MG63 (cell line): ENCODE results near the gene SLC16A11. TPM values are rescaled to one million over a fixed set of nuclear protein-coding genes. Genes with fewer than 3 reads are reported as not detected.
"Not testable (repeated sequence)": the region's sequence is repeated elsewhere in the genome, so short reads cannot be mapped to it uniquely, and the experiment has no call there.

Experiments used
- DNase-seq: peaks from one replicate; pipeline ENCODE4 v3.0.0-alpha.2; 2020
- H3K27me3 ChIP-seq: fragments of 250-450 bp; sonication (Bioruptor Pico); 2 replicates; pipeline ENCODE4 v1.5.1; 2020; ENCODE audit warnings: mild to moderate bottlenecking, moderate library complexity
- H3K36me3 ChIP-seq: fragments of 250-450 bp; sonication (Bioruptor Pico); 2 replicates; pipeline ENCODE4 v1.5.1; 2020; ENCODE audit warnings: mild to moderate bottlenecking, moderate library complexity
- H3K4me3 ChIP-seq: fragments of 250-450 bp; sonication (Bioruptor Pico); 2 replicates; pipeline ENCODE4 v1.5.1; 2020; ENCODE audit warnings: mild to moderate bottlenecking, moderate library complexity
- H3K9me3 ChIP-seq: fragments of 250-450 bp; sonication (Bioruptor Pico); 2 replicates; pipeline ENCODE4 v1.5.1; 2020; ENCODE audit warnings: mild to moderate bottlenecking, moderate library complexity
- total RNA-seq: library from RNA; depleted of rRNA; stranded (reverse); fragments of >200 nt; shearing (Covaris generic); gene quantifications from 2 replicates; pipeline ENCODE4 v1.2.3, GENCODE V29; 2014; ENCODE audit warnings: low replicate concordance; rRNA removed

SLC16A11 gene
- total RNA-seq, 1 experiment from 2014 or later, result not detected

DNA sequence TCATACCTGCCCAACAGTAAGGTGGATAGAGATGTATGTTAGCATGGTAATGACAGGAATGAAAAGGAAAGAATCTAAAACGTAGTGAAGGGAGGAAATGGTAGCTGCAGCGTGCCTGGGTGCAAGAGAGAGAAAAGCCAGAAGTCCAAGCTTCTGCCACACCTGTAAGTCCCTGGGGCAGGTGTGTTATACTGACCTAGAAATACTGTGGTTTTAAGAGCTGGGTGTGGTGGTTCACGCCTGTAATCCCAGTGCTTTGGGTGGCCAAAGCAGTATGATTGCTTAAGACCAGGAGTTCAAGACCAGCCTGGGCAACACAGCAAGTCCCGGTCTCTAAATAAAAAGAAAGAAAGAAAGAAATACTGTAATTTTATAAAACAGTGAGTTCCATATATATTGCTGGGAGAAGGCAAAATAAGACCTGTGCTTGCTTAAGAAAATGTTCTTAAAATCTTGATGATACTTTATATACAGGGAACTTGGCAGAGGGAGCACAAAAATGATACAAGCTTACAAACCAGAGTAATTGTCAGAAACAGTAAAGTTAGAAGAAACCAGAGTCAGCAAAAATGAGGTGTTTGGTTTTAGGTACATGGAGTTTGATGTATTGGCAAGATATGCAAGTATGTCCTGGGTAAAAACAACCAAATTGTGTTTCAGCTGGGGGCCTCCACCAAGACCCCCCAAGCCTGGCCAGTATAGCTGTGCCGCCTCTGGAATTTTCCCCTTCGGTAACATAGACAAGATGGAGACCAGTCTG, 41.4 kb downstream of the SLC16A11 start:
- DNase-seq, result no peak

GRCh38 chr17:7001318-7001961, 42.5 kb downstream of the SLC16A11 start:
- Histone ChIP-seq H3K4me3 (no peak overlapping the region), H3K36me3 (no peaks in the 10 kb centered on the region; the same call in 1 of the 2 replicates), H3K27me3 (no peaks in the 10 kb centered on the region), H3K9me3 (no peaks in the 10 kb centered on the region)
- no peak for DNase-seq

More for the DNA sequence above, 41.4 kb downstream of the SLC16A11 start:
- Histone ChIP-seq H3K4me3 (no peak overlapping the region), H3K27me3 (no peaks in the 10 kb centered on the region), H3K9me3 (no peaks in the 10 kb centered on the region), H3K36me3 (no peaks in the 10 kb centered on the region; the same call in 1 of the 2 replicates)

GRCh38 chr17:6998855-6999508, 44.9 kb downstream of the SLC16A11 start:
- Histone ChIP-seq H3K27me3 (no peaks in the 10 kb centered on the region), H3K36me3 (no peaks in the 10 kb centered on the region; the same call in 1 of the 2 replicates), H3K9me3 (no peaks in the 10 kb centered on the region), H3K4me3 (no peak overlapping the region)
- no peak for DNase-seq

DNA sequence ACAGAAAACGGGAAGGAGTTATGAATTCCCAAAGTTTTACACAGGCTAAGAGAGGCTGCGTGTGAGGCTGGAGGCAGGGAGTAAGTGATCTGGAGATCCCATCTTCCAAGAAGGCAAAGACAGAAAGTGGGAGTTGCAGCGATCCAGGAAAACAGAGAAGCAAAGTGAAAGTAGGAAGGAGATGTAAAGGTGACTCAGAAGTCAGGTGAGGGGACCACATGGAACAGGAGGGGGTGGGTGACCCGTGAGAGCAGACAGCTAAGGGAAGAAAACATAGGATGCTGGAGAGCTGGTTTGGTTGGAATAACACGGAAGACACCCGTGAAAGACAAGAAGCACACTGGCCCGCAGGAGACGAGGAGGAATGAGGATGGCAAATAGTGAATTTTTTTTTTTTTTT, 46.7 kb downstream of the SLC16A11 start:
- H3K9me3 ChIP-seq, result no peaks in the 10 kb centered on the region
- no peak for DNase-seq
- H3K36me3 ChIP-seq, result no peaks in the 10 kb centered on the region; the same call in 1 of the 2 replicates
- no peak overlapping the region for H3K4me3 ChIP-seq
- H3K27me3 ChIP-seq, result no peaks in the 10 kb centered on the region

DNA sequence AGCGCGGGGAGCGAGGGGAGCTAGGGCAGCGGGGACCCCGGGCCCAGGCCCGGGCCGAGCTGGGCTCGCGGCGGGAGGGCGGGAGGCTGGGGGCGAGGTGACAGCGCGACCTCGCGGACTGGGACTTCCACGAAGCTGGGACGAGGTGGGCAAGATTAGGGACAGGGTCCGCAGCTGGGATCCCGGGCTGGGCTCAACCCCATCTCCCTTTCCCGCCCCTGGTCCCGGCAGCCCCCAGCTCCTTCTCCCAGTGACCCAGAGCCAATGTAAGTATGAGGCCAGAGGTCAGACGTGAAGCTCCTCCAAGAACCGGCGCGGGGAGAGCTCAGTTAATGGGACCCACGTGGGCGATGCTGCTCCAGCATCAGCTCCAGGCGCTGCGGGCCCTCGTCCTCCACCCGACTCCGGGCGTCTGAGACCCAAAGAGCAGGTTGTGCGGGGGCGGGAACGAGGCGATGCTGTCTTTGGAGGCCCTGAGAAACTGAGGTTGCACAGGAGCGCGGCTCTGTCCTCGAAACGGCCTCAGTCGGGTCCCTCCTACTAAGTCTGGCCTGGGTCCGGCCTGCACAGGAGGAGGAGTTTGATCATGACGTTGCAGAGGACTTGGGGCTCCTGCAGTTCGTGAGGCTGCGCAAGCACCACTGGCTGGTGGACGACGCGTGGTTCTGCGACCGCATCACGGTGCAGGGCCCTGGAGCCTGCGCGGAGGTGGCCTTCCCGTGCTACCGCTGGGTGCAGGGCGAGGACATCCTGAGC, 47.5 kb downstream of the SLC16A11 start:
- Histone ChIP-seq H3K27me3 (no peaks in the 10 kb centered on the region), H3K9me3 (no peaks in the 10 kb centered on the region), H3K4me3 (no peak overlapping the region), H3K36me3 (no peaks in the 10 kb centered on the region)
- DNase-seq, result no peak

DNA sequence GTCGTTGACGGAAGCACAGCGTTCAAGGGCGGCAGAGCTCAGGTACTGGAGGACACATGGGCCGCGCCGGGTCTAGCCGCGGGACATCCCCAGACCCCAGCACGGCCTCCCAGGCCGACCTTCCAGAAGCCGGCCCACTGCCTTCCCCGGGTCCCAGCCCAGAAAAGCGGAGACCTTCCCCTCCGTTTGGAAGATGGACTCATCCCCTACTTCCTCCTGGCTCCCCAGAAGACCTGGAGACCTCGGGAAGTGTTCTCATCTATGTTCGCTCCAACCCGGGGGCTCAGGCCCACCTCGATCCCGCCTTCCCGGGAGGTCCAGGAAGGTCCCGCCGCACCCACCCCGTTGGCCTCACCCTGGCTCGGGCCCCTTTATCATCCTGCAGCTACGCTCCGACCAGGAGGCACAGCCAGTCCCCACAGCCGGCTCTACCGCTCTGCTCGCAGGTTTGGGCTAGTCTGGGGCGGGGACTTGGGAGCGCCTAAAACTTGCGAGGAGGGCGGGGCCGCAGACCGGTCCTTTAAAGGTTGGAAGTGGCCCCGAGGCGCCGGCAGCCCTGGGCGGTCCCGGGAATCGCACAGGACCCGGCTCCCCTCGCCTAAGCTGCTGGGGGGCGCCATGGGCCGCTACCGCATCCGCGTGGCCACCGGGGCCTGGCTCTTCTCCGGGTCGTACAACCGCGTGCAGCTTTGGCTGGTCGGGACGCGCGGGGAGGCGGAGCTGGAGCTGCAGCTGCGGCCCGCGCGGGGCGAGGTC, 48.2 kb downstream of the SLC16A11 start, which contains the start of gene ALOX12:
Gene ALOX12 (plus strand): TSS at position 550 of the 756 bp plus-strand sequence. CDS start 69 bp downstream, at position 619.
- Histone ChIP-seq H3K9me3 (no peaks in the 10 kb centered on the region), H3K27me3 (no peaks in the 10 kb centered on the region), H3K36me3 (no peaks in the 10 kb centered on the region), H3K4me3 (no peak within 1 kb of the TSS)
- no peak for DNase-seq

DNA sequence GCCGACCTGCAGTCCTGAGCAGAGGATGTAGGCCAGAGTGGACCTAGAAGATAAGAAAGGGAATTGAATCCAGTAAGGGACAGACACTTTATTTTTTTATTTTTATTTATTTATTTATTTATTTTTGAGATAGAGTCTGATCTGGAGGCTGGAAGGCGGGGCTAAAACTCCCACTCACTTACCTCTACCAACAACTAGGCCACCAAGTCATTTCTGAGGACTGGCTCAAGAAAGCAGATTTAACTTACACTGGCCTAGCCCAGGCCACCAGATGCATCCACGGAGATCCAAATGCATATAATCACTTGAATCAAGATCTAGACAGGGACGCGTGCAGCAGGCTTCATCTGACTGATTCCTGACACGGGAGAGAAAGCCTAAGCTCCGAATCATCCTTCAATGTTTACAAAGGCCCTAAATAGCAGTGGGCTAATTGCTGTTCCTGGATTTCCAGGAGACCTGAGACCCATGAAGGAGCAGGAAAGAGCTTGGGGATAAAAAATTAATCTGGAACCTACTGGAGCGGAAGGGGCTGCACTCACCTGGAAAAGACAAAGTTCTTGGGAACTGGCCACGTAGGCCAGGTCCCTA, 49.1 kb downstream of the SLC16A11 start:
- H3K36me3 ChIP-seq, result no peaks in the 10 kb centered on the region
- H3K9me3 ChIP-seq, result no peaks in the 10 kb centered on the region
- H3K27me3 ChIP-seq, result no peaks in the 10 kb centered on the region
- no peak for DNase-seq
- H3K4me3 ChIP-seq, result no peak overlapping the region

DNA sequence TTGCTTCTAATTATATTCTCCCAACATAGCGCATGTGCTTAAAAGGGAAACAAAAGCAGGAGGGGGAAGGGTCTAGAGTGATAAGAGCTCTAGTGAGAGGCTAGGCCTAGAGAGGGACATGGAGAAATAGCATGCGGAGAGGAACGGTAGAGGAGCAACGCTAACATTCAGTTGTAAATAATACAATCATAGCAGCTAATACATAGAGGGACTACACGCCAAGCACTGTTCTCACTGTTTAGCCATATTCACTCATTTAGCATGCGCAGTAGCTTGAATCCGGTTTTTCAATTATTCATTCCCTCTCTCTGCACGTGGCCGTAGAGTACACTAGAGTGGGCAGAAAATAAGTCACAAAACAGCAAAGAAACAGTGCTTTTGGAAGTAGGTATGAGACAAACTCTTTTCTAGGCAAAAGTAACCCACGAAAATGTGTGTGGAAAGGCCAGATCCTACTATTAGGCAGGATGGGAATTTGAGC, 49.7 kb downstream of the SLC16A11 start:
- H3K27me3 ChIP-seq, result no peaks in the 10 kb centered on the region
- no peak for DNase-seq
- no peaks in the 10 kb centered on the region for H3K36me3 ChIP-seq
- no peak overlapping the region for H3K4me3 ChIP-seq
- H3K9me3 ChIP-seq, result no peaks in the 10 kb centered on the region

DNA sequence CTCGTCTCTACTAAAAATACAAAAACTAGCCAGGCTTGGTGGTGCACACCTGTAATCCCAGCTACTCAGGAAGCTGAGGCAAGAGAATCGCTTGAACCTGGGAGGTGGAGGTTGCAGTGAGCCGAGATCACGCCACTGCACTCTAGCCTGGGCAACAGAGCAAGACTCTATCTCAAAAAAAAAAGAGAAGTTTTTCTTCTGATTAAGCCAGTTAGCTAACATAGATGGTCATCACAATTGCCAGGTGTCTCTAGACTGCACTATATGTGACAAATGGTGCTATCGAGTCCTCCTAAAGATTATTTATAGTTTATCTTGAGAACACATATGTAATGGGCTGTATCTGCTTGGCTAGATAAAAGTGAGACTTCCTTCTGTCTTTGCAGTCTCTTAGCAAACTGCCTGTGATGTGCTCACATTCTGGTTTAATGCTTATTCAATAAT, 50.3 kb downstream of the SLC16A11 start:
- not testable (repeated sequence) for H3K9me3 ChIP-seq, DNase-seq, H3K27me3 ChIP-seq, H3K4me3 ChIP-seq, H3K36me3 ChIP-seq

Other genes with a start within 250 kb of the SLC16A11 start
- not detected in 2 replicates for gene TEKT1, start 212.4 kb downstream of the SLC16A11 start, total RNA-seq
- gene ALOX12, start 48.0 kb downstream of the SLC16A11 start, total RNA-seq, result not detected in 2 replicates
- 45.2 and 62.3 TPM in 2 replicates for gene RNASEK, start 31.5 kb downstream of the SLC16A11 start, total RNA-seq
- gene BCL6B, start 21.0 kb downstream of the SLC16A11 start, total RNA-seq, result 0.36 TPM in 1 of 2 replicates, not detected in the other
- 0.96 and 1.1 TPM in 2 replicates for gene SLC16A13, start 8.1 kb downstream of the SLC16A11 start, total RNA-seq
- not detected in 2 replicates for gene CLEC10A, start 36.2 kb upstream of the SLC16A11 start, total RNA-seq
- not detected in 2 replicates for gene ASGR2, start 70.7 kb upstream of the SLC16A11 start, total RNA-seq
- gene ASGR1, start 135.3 kb upstream of the SLC16A11 start, total RNA-seq, result 0.13 TPM in 1 of 2 replicates, not detected in the other
- gene DLG4, start 175.7 kb upstream of the SLC16A11 start, total RNA-seq, result 7.5 and 15.3 TPM in 2 replicates
- 240 and 427 TPM in 2 replicates for gene ACADVL, start 175.8 kb upstream of the SLC16A11 start, total RNA-seq
- 11.5 and 26.2 TPM in 2 replicates for gene DVL2, start 190.4 kb upstream of the SLC16A11 start, total RNA-seq
- 34.4 and 62.7 TPM in 2 replicates for gene PHF23, start 195.4 kb upstream of the SLC16A11 start, total RNA-seq
- 36.7 and 148 TPM in 2 replicates for gene GABARAP, start 198.4 kb upstream of the SLC16A11 start, total RNA-seq
- gene CTDNEP1, start 207.6 kb upstream of the SLC16A11 start, total RNA-seq, result 7.8 and 24.7 TPM in 2 replicates
- gene ELP5, start 208.1 kb upstream of the SLC16A11 start, total RNA-seq, result 24.1 and 36.4 TPM in 2 replicates
- not detected in 2 replicates for gene CLDN7, start 218.4 kb upstream of the SLC16A11 start, total RNA-seq
- not detected in 2 replicates for gene SLC2A4, start 237.6 kb upstream of the SLC16A11 start, total RNA-seq